ENCODE measurements around the gene TEDC1.

GRCh38 chr14:105484069-105484996 lies 6.7 kb upstream of the TEDC1 start:
- no peak for TF ChIP-seq POLR2AphosphoS5 (IDR thresholded peaks at IDR 0.05; ENCODE audit: low read depth, low read length)
- no peak for TF ChIP-seq POLR2A (IDR thresholded peaks at IDR 0.05; ENCODE audit: low read depth, low read length)
- TF ChIP-seq TAF1 (IDR thresholded peaks at IDR 0.05; ENCODE audit: borderline replicate concordance, low read depth, low read length) = no peak
